Uterus (tissue), 4 donors: ENCODE data around the gene SHISAL2A. TPM values are rescaled to one million over a fixed set of nuclear protein-coding genes. Genes with fewer than 3 reads are reported as not detected.

Experiments
- DNase-seq, 2 donors: peaks; one replicate each; pipeline ENCODE4 v3.0.0-alpha.2; 2019 to 2020
- H3K27ac ChIP-seq, 2 donors: fragments of 200-600 bp; sonication (generic); 1 replicate in 1 of 2; 2 replicates in 1 of 2; pipeline ENCODE4 v1.5.1; 2016 to 2018
- H3K27me3 ChIP-seq, 2 donors: fragments of 200-600 bp; sonication (generic); one replicate each; pipeline ENCODE4 v1.5.1; 2018 to 2019; ENCODE audit warnings: control low read depth in 1 of 2
- H3K36me3 ChIP-seq, 2 donors: fragments of 200-600 bp; sonication (generic); one replicate each; pipeline ENCODE4 v1.5.1; 2019; ENCODE audit warnings: control low read depth in 1 of 2
- H3K4me1 ChIP-seq, 2 donors: fragments of 200-600 bp; sonication (generic); one replicate each; pipeline ENCODE4 v1.5.1; 2018 to 2019; ENCODE audit warnings: control low read depth in 1 of 2
- H3K4me3 ChIP-seq, 2 donors: fragments of 200-600 bp; sonication (generic); 1 replicate in 1 of 2; 2 replicates in 1 of 2; pipeline ENCODE4 v1.5.1; 2018 to 2019; ENCODE audit warnings: mild to moderate bottlenecking in 1 of 2
- H3K9me3 ChIP-seq, 2 donors: fragments of 200-600 bp; sonication (generic); one replicate each; pipeline ENCODE4 v1.5.1; 2019; ENCODE audit warnings: control low read depth in 1 of 2
- CTCF ChIP-seq, 4 experiments: fragments of 200-600 bp in 2 of 4; fragments of 450-650 bp in 2 of 4; sonication (generic) in 2 of 4; IDR thresholded peaks; one replicate each; pipeline ENCODE4 v1.5.1; 2016 to 2019; ENCODE audit warnings: antibody characterized with exemption in 4 of 4, mild to moderate bottlenecking in 2 of 4, moderate library complexity in 1 of 4
- POLR2A ChIP-seq, 2 donors: fragments of 450-650 bp; IDR thresholded peaks; one replicate each; pipeline ENCODE4 v1.6.1; 2016; ENCODE audit warnings: antibody characterized with exemption in 2 of 2, mild to moderate bottlenecking in 1 of 2, moderate library complexity in 1 of 2
- intact Hi-C: fragments of 100-400 bp; cut with DNase I; formaldehyde crosslinking; loops from one replicate; pipeline ENCODE4 v1.15.1; 2023; ENCODE audit warnings: low total_unique reads
- total RNA-seq, 4 donors: library from RNA; depleted of rRNA in 3 of 4; stranded (reverse); fragments of >200 nt in 3 of 4; gene quantifications; one replicate each; pipeline versions ENCODE4 v1.1.0 to v1.2.4, GENCODE V29; 2014 to 2023
- donor health status: DM: yes; HTN: yes; CAD: no.

Gene SHISAL2A
- total RNA-seq, 4 donors from 2014 or later: 0.28 to 0.49 TPM; not detected in 2

- DNase-seq: peak; percentile 85 to 91
- Histone ChIP-seq H3K36me3 (no peaks in the 10 kb centered on the region), H3K4me1 (peaks cover 0 to 3% of the 10 kb centered on the region in 2 donors), H3K27ac (peak overlapping the region; percentile 82 to 84), H3K27me3 (no peaks in the 10 kb centered on the region), H3K9me3 (no peaks in the 10 kb centered on the region), H3K4me3 (peak overlapping the region; percentile 45 to 52)
- peak in 1 of 4 experiments; percentile 23 for TF ChIP-seq CTCF (IDR thresholded peaks at IDR 0.05)
- TF ChIP-seq POLR2A (IDR thresholded peaks at IDR 0.05): peak; percentile 27 to 39
- intact Hi-C loops: no loop called here
These were observed 70.2 kb downstream of the SHISAL2A start for GRCh38 chr1:52702886-52703787.

GRCh38 chr1:52706136-52706670 is 73.2 kb downstream of the SHISAL2A start:
- intact Hi-C loops: no loop called here
- no peak overlapping the region for H3K27ac ChIP-seq
- H3K9me3 ChIP-seq: no peaks in the 10 kb centered on the region
- H3K36me3 ChIP-seq: no peaks in the 10 kb centered on the region
- TF ChIP-seq CTCF (IDR thresholded peaks at IDR 0.05) (no peak), POLR2A (IDR thresholded peaks at IDR 0.05) (no peak)
- H3K4me3 ChIP-seq: no peak overlapping the region
- no peaks in the 10 kb centered on the region for H3K27me3 ChIP-seq
- no peaks in the 10 kb centered on the region for H3K4me1 ChIP-seq
- no peak for DNase-seq

Other genes with a start within 250 kb of the SHISAL2A start
- 1 to 10 TPM in 1 of 4 donors, under 1 TPM in 2, not detected in 1; 0.26 to 4.6 (median 0.76) TPM for gene ORC1, start 228.7 kb upstream of the SHISAL2A start, total RNA-seq
- 10 to 100 TPM in 3 of 4 donors, 1 to 10 TPM in 1; 4.6 to 58.2 (median 30.7) TPM for gene PRPF38A, start 228.6 kb upstream of the SHISAL2A start, total RNA-seq
- gene TUT4, start 80.1 kb upstream of the SHISAL2A start, total RNA-seq: 100 to 1,000 TPM; 105 to 138 (median 127) TPM
- gene GPX7, start 30.8 kb upstream of the SHISAL2A start, total RNA-seq: 100 to 1,000 TPM in 1 of 4 donors, 10 to 100 TPM in 1, 1 to 10 TPM in 2; 1.8 to 125 (median 9.6) TPM
- gene COA7, start 65.2 kb downstream of the SHISAL2A start, total RNA-seq: 10 to 100 TPM in 2 of 4 donors, 1 to 10 TPM in 2; 4.1 to 18.8 (median 11.2) TPM
- gene ZYG11B, start 93.3 kb downstream of the SHISAL2A start, total RNA-seq: 100 to 1,000 TPM in 1 of 4 donors, 10 to 100 TPM in 3; 22.5 to 100 (median 45.8) TPM
- under 1 TPM in 2 of 4 donors, not detected in 2; 0.12 to 0.35 TPM for gene ZYG11A, start 209.6 kb downstream of the SHISAL2A start, total RNA-seq